ENCODE results near the gene PEX13. TPM values are rescaled to one million over a fixed set of nuclear protein-coding genes. Genes with fewer than 3 reads are reported as not detected.

The PEX13 gene
- total and polyA plus RNA-seq, 2 of the 4 experiments (the other 2 are of a cell fraction): 12.1 to 34.8 TPM

GRCh38 chr2:61014763-61015162 lies 2.8 kb upstream of the PEX13 start:
- Histone ChIP-seq H3K9me1 (ENCODE audit: insufficient read depth, low read length) (no peaks in the 10 kb centered on the region; the same call in 1 of the 2 replicates), H3K4me1 (ENCODE audit: control insufficient read depth, insufficient read depth, low read length) (no peaks in the 10 kb centered on the region; the same call in 1 of the 2 replicates), H3K56ac (ENCODE audit: extremely low read depth, insufficient read depth, low read length) (no peak overlapping the region), H2BK120ac (ENCODE audit: low read depth, low read length) (no peak overlapping the region), H2AK9ac (replicated peaks; ENCODE audit: low read depth, low read length, poor library complexity) (no peak overlapping the region), H4K20me1 (ENCODE audit: insufficient read depth, low read length) (no peaks in the 10 kb centered on the region), H4K91ac (ENCODE audit: insufficient read depth, low read depth, low read length) (no peak overlapping the region), H3K14ac (replicated peaks; ENCODE audit: low read depth, low read length) (no peak overlapping the region), H2AK5ac (ENCODE audit: low read depth, low read length) (no peak overlapping the region), H2AFZ (replicated peaks; ENCODE audit: low read length, poor library complexity) (no peak overlapping the region), H3K79me1 (ENCODE audit: low read depth in 1 of 2, low read length in 2 of 2) (peaks cover 6 to 18% of the 10 kb centered on the region in 2 experiments; a peak in 3 of 4 replicates), H2BK15ac (ENCODE audit: low read depth, low read length) (no peak overlapping the region), H4K8ac (ENCODE audit: low read depth in 2 of 2, low read length in 2 of 2) (no peak overlapping the region), H3K4me3 (ENCODE audit: insufficient read depth, low read depth, low read length) (no peak overlapping the region), H2BK5ac (ENCODE audit: low read depth, low read length, poor library complexity, severe bottlenecking) (no peak overlapping the region), H3K18ac (ENCODE audit: low read depth, low read length) (no peak overlapping the region), H3K4ac (ENCODE audit: low read depth, low read length) (no peak overlapping the region), H3K4me2 (ENCODE audit: low read depth, low read length) (no peak overlapping the region), H3K23ac (ENCODE audit: low read depth, low read length) (no peak overlapping the region), H4K5ac (ENCODE audit: low read depth, low read length) (no peak overlapping the region), H3K9ac (ENCODE audit: low read depth, low read length) (no peak overlapping the region), H3K9me3 (ENCODE audit: control insufficient read depth, insufficient read depth, low read length) (no peaks in the 10 kb centered on the region), H2BK20ac (ENCODE audit: low read depth, low read length) (no peak overlapping the region), H3K27ac (ENCODE audit: insufficient read depth, low read length) (no peak overlapping the region), H3K27me3 (ENCODE audit: control insufficient read depth, insufficient read depth, low read length) (no peaks in the 10 kb centered on the region), H3K36me3 (ENCODE audit: control insufficient read depth, insufficient read depth, low read length) (no peaks in the 10 kb centered on the region)
- no CpG with 5 or more reads among the region's 3 CpGs for WGBS, 2 experiments (ENCODE audit: extremely low coverage in 2 of 2, insufficient read length in 1 of 2)
- TF ChIP-seq MAFK (IDR thresholded peaks at IDR 0.05; ENCODE audit: low read depth, low read length) (no peak), RFX5 (IDR thresholded peaks at IDR 0.05; ENCODE audit: low read depth, low read length) (no peak), ELK1 (IDR thresholded peaks at IDR 0.05; ENCODE audit: borderline replicate concordance, low read depth, low read length) (no peak), USF2 (IDR thresholded peaks at IDR 0.05; ENCODE audit: low read depth, low read length) (no peak), FOS (IDR thresholded peaks at IDR 0.05; ENCODE audit: low read depth, low read length) (no peak), BHLHE40 (IDR thresholded peaks at IDR 0.05; ENCODE audit: low read depth, low read length) (no peak), CHD1 (IDR thresholded peaks at IDR 0.05; ENCODE audit: low read depth, low read length) (no peak), CTCF (conservative IDR thresholded peaks at IDR 0.05; ENCODE audit: low read depth, low read length) (no peak), CEBPB (IDR thresholded peaks at IDR 0.05; ENCODE audit: low read depth, low read length) (no peak), RCOR1 (IDR thresholded peaks at IDR 0.05; ENCODE audit: insufficient replicate concordance, low read length) (no peak), MXI1 (IDR thresholded peaks at IDR 0.05; ENCODE audit: borderline replicate concordance, low read depth, low read length) (no peak), RAD21 (IDR thresholded peaks at IDR 0.05; ENCODE audit: low read length) (no peak), MAZ (IDR thresholded peaks at IDR 0.05; ENCODE audit: borderline replicate concordance, low read depth, low read length) (no peak), POLR2A (IDR thresholded peaks at IDR 0.05; ENCODE audit: low read depth, low read length) (no peak), NFE2L2 (IDR thresholded peaks at IDR 0.05; ENCODE audit: low read depth, low read length) (no peak)
- CTCF ChIA-PET: no interaction called here
- BruUV-seq (replicated peaks): no TSS peak
- POLR2A ChIA-PET (ENCODE audit: unreplicated experiment): no interaction called here
- ATAC-seq (ENCODE audit: low read depth): no peak
- intact Hi-C loops (cut with micrococcal nuclease) (no loop called here), in situ Hi-C loops (cut with MboI; ENCODE audit: low sequenced_read_pairs) (no loop called here), dilution Hi-C loops (cut with HindIII; ENCODE audit: low sequenced_read_pairs, unreplicated experiment) (no loop called here)
- no peak for DNase-seq
